Measurements from ENCODE around the gene ZNF559. TPM values are rescaled to one million over a fixed set of nuclear protein-coding genes. Genes with fewer than 3 reads are reported as not detected.
"Not testable (repeated sequence)": the region's sequence is repeated elsewhere in the genome, so short reads cannot be mapped to it uniquely, and the experiment has no call there.

ZNF559 gene
- total RNA-seq, 4 donors from 2014 or later = 12.9 to 45.2 (median 20.2) TPM

GRCh38 chr19:9313756-9314155, 10.2 kb upstream of the ZNF559 start:
- 76 to 82% methylated on average over 4 of the region's 4 CpGs for WGBS, 2 donors
- no peak for DNase-seq (ENCODE audit: low spot score in 2 of 2)
- no peaks in the 10 kb centered on the region for H3K27me3 ChIP-seq
- peaks cover 0 to 22% (median 0%) of the 10 kb centered on the region in 4 donors for H3K9me3 ChIP-seq
- H3K27ac ChIP-seq = no peak overlapping the region
- TF ChIP-seq, protein P1, sequence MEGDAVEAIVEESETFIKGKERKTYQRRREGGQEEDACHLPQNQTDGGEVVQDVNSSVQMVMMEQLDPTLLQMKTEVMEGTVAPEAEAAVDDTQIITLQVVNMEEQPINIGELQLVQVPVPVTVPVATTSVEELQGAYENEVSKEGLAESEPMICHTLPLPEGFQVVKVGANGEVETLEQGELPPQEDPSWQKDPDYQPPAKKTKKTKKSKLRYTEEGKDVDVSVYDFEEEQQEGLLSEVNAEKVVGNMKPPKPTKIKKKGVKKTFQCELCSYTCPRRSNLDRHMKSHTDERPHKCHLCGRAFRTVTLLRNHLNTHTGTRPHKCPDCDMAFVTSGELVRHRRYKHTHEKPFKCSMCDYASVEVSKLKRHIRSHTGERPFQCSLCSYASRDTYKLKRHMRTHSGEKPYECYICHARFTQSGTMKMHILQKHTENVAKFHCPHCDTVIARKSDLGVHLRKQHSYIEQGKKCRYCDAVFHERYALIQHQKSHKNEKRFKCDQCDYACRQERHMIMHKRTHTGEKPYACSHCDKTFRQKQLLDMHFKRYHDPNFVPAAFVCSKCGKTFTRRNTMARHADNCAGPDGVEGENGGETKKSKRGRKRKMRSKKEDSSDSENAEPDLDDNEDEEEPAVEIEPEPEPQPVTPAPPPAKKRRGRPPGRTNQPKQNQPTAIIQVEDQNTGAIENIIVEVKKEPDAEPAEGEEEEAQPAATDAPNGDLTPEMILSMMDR (IDR thresholded peaks at IDR 0.05) = no peak
- TF ChIP-seq EP300 (IDR thresholded peaks at IDR 0.05) (no peak), POLR2A (IDR thresholded peaks at IDR 0.05) (no peak)
- peaks cover 0 to 3% (median 1%) of the 10 kb centered on the region in 4 donors for H3K4me1 ChIP-seq
- no peaks in the 10 kb centered on the region for H3K36me3 ChIP-seq
- H3K4me3 ChIP-seq = no peak overlapping the region

DNA sequence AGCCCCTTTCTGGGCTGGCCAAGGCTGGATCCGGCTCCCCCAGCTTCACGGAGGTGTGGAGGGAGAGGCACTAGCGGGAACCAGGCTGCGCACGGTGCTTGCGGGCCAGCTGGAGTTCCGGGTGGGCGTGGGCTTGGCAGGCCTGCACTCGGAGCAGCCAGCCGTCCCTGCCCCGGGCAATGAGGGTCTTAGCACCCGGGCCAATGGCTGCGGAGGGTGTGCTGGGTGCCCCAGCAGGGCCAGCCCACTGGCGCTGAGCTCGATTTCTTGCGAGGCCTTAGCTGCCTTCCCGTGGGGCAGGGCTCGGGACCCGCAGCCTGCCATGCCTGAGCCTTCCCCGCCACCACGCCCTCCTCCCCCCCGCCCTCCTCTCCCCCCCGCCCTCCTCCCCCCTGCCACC, 2.6 kb upstream of the ZNF559 start:
- Histone ChIP-seq H3K27ac (no peak overlapping the region), H3K9me3 (peaks cover 0 to 22% (median 0%) of the 10 kb centered on the region in 4 donors), H3K4me1 (peaks cover 0 to 17% (median 3%) of the 10 kb centered on the region in 4 donors), H3K4me3 (no peak overlapping the region), H3K36me3 (peaks cover 0 to 16% (median 0%) of the 10 kb centered on the region in 3 donors), H3K27me3 (no peaks in the 10 kb centered on the region)
- DNase-seq (ENCODE audit: low spot score in 2 of 2) = no peak
- 95% methylated on average over 18 to 20 of the region's 23 CpGs for WGBS, 2 donors
- TF ChIP-seq POLR2A (IDR thresholded peaks at IDR 0.05) (no peak), EP300 (IDR thresholded peaks at IDR 0.05) (no peak)
- TF ChIP-seq, protein P1 (IDR thresholded peaks at IDR 0.05) = no peak

DNA sequence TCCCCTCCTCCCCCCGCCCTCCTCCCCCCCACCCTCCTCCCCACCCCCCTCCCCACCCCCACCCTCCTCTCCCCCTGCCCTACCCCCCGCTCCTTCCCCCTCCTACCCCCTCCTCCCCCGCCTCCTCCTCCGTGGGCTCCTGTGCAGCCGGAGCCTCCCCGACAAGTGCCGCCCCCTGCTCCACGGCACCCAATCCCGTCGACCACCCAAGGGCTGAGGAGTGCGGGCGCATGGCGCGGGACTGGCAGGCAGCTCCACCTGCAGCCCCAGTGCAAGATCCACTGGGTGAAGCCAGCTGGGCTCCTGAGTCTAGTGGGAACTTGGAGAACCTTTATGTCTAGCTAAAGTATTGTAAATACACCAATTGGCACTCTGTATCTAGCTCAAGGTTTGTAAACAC, 2.2 kb upstream of the ZNF559 start:
- DNase-seq (ENCODE audit: low spot score in 2 of 2); H3K27me3 ChIP-seq; H3K27ac ChIP-seq; H3K4me3 ChIP-seq: not testable (repeated sequence)
- Histone ChIP-seq H3K36me3 (peaks cover 0 to 20% (median 0%) of the 10 kb centered on the region in 3 donors), H3K4me1 (peaks cover 0 to 17% (median 3%) of the 10 kb centered on the region in 4 donors), H3K9me3 (peaks cover 0 to 22% (median 2%) of the 10 kb centered on the region in 4 donors)
- WGBS, 2 donors = 100% methylated on average over 4 of the region's 14 CpGs; no CpG with 5 or more reads in 1 of the 2 donors

DNA sequence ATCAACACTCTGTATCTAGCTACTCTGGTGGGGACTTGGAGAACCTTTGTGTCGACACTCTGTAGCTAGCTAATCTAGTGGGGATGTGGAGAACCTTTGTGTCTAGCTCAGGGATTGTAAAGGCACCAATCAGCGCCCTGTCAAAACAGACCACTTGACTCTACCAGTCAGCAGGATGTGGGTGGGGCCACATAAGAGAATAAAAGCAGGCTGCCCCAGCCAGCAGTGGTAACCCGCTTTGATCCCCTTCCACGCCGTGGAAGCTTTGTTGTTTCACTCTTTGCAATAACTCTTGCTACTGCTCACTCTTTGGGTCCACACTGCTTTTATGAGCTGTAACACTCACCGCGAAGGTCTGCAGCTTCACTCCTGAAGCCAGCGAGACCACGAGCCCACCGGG, 1.8 kb upstream of the ZNF559 start:
- Histone ChIP-seq H3K4me1 (peaks cover 0 to 17% (median 3%) of the 10 kb centered on the region in 4 donors), H3K9me3 (peaks cover 0 to 27% (median 4%) of the 10 kb centered on the region in 4 donors), H3K36me3 (peaks cover 0 to 25% (median 0%) of the 10 kb centered on the region in 3 donors)
- 93 to 95% methylated on average over 10 of the region's 10 CpGs for WGBS, 2 donors
- not testable (repeated sequence) for DNase-seq (ENCODE audit: low spot score in 2 of 2); H3K4me3 ChIP-seq; H3K27ac ChIP-seq; H3K27me3 ChIP-seq

GRCh38 chr19:9323557-9323918, 441 bp upstream of the ZNF559 start:
- TF ChIP-seq EP300 (IDR thresholded peaks at IDR 0.05) (no peak), POLR2A (IDR thresholded peaks at IDR 0.05) (no peak)
- TF ChIP-seq, protein P1 (IDR thresholded peaks at IDR 0.05) = no peak
- H3K4me3 ChIP-seq = peak overlapping the region; percentile 39 to 90 (median 78)
- 2 to 9% methylated on average over 9 of the region's 9 CpGs for WGBS, 2 donors
- H3K36me3 ChIP-seq = peaks cover 0 to 38% (median 4%) of the 10 kb centered on the region in 3 donors
- peaks cover 0 to 40% (median 10%) of the 10 kb centered on the region in 4 donors for H3K9me3 ChIP-seq
- H3K27me3 ChIP-seq = no peaks in the 10 kb centered on the region
- H3K4me1 ChIP-seq = peaks cover 0 to 17% (median 3%) of the 10 kb centered on the region in 4 donors
- DNase-seq (ENCODE audit: low spot score in 2 of 2) = peak; percentile 25 to 57
- peak overlapping the region; percentile 67 to 94 (median 92) for H3K27ac ChIP-seq

DNA sequence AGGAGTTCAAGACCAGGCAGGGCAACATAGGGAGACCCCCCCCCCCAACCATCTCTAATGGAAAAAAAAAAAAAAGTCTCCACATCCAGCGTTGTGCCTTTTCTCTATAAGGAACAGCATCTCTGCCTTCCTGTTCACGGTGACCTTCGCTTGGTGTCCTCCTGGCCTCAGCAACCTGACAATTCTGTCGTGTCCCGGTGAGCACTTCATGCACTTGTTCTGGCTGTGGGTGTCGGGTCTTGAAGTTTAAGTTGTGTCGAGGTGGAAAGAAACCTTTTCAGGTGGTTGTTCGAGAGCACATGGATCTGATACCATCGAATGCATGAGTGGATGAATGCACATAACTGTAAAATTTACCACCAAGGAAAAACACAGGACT, 594 bp downstream of the ZNF559 start:
- Histone ChIP-seq H3K27ac (peak overlapping the region; percentile 67 to 94 (median 92)), H3K4me3 (peak overlapping the region; percentile 39 to 90 (median 78)), H3K9me3 (peaks cover 0 to 50% (median 16%) of the 10 kb centered on the region in 4 donors), H3K27me3 (no peaks in the 10 kb centered on the region), H3K36me3 (peaks cover 0 to 49% (median 8%) of the 10 kb centered on the region in 3 donors), H3K4me1 (peaks cover 0 to 17% (median 3%) of the 10 kb centered on the region in 4 donors)
- WGBS, 2 donors = 52 to 60% methylated on average over 9 of the region's 9 CpGs
- TF ChIP-seq POLR2A (IDR thresholded peaks at IDR 0.05) (no peak), EP300 (IDR thresholded peaks at IDR 0.05) (no peak)
- TF ChIP-seq, protein P1 (IDR thresholded peaks at IDR 0.05) = no peak
- DNase-seq (ENCODE audit: low spot score in 2 of 2) = no peak
